Activated T-helper 1 cell treated with Interleukin-2 at 50 U/mL for 16 hours (primary cell): ENCODE measurements around the gene CC2D1A.

Source experiments
- DNase-seq: peaks from one replicate; pipeline ENCODE4 v3.0.0-alpha.2; 2020; ENCODE audit warnings: low read depth

The CC2D1A gene

DNA sequence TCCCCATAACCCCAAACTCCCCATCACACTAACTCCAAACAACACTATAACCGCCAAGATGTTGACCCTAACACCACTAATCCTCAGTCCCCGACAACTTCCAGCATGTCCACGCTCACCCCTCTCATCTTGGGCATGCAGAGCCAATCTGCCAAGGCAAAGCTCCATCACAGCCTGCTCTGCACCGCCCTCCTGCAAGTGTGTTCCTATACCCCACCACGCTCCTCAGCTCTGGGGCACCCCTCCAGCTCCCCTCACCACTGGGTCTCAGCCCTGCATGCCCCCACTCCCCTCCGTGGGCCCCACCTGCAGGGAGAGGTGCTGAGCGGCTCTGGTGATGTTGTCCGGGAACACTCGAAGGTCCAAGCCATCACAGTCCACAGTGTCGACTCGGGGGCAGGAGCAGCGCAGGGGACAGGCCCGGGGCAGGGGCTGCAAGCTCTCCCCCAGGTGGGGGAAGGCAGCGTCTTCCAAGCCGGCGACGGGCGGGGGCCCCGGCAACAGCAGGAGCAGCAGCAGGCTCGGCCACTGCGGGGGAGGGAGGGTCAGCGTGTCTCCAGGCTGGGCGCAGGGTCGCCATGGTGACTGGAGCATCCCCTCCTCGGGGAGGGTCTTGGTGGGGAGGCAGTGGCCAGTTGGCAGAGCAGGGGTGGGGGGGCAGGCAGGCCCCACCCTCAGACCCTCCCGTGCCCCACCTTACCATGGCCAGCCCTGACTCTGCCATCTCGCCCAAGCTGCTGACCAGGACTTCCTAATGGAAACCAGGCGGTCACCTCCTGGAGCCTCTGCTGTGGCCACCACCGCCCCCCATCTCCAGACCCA lies 31.7 kb downstream of the CC2D1A start:
- no peak for DNase-seq

DNA sequence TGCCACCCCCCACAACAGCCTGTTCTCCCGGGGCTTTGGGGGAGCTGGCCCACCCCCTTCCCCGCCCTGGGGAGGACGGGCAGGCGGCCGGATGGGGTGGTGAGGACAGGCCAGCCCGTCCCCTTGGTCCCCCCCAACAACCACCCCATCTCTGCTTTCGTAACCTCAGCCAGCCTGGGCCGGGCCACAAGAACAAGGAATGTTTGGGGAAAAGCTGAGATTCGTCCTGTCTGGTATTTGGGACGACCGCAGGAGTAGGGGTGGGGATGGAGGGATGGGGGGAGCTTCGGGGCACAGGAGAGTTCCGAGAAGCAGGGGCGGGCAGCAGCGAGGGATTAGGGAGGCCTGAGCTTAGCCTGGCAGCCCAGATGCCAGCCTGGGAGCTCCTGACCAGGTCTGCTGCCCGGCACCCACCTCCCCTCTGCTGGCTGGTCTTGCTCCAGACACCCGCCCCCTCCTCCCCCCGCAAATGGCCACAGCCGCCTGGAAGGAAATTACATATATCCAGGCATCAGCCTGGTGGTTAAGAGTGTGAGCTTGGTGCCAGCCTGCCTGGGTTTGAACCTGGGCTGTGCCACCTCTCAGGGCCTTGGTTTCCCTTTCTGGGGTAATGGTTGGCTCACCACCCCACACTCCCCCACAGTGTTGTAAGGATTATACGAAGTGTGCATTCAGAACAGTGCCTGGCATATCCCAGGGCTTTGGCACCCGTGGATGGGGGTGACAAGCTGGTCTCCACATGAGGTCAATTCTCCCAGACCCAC lies 32.5 kb downstream of the CC2D1A start, which contains the start of gene PODNL1:
Gene PODNL1 (minus strand): TSS at position 117 of the 764 bp plus-strand sequence. CDS start 236 bp downstream, outside the sequence.
- DNase-seq = no peak

DNA sequence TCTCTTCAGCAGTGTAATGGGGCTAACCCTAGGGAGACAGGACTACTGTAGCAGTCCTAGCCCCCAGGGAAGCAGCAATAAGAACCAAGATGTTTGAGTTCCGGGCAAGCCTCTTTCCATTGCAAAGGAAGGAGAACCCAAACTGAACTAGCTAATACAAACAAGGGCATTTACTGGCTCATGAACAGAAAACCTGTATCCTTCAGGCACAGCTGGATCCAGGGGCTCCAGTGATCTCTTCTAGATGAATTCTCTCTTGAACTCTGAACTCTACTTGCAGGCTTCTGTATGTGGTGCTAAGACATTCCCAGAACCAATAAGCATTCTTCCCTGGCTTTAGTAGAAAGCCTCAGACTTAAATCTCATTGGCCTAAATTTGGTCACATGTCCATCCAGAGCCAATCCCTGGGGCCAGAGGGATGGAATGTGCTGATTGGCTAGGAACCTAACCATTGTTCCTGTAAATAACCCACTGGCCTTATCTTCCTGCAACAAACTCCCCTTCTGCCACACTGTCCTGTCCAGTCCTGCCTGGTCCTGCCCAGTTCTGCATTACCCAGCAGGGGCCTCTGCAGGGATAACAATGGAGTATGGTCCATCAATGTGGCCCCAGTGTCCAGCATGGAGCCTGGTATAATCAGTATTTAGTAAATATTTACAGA lies 36.2 kb downstream of the CC2D1A start:
- DNase-seq = no peak

DNA sequence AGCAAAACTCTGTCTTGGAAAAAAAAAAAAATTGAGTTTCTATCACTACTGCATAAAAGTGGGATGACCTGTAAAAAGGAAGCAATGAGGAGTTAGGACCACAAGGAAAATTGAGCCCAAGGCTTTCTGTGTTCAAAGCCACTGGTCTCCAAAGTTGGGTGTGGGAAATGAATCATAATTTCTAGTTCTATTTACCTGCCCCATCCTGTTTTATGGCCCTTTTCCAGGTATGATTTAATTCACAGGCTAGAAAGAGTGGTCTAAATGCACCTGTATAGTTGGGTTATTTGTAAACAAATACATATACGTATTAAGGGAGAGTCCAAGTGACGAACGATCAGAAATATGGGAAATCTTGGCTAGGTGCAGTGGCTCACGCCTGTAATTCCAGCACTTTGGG lies 40.4 kb downstream of the CC2D1A start:
- DNase-seq = no peak

DNA sequence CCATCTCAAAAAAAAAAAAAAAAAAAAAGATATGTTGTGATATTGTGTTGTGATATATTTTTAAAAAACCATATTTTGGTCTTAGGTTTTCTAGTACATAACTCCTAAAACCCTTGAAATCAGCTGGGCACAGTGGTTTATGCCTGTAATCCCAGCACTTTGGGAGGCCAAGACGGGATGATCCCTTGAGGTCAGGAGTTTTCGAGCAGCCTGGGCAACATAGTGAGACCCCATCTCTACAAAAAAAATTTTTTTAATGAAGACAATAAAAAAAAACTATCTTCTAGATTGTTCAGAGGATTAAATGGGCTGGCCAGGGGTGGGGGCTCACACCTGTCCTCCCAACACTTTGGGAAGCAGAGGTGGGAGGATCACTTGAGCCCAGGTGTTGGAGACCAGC lies 45.0 kb downstream of the CC2D1A start:
- no peak for DNase-seq

DNA sequence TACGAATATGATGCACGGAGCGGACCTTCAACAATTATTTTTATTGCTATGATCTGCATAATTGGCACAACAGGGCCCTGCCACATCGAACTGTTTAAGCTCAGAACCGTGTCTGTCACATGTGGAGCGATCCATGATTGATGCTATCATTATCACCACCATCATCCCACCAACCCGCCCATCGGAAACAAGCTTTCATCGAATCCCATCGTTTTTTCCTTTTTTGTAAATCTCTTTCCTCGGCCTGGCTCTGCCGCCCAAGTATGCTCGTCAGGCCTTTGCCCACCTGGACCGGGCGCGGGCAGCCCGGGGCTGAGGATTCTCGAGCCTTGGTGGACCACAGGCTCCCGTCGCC lies 45.8 kb downstream of the CC2D1A start:
- no peak for DNase-seq

DNA sequence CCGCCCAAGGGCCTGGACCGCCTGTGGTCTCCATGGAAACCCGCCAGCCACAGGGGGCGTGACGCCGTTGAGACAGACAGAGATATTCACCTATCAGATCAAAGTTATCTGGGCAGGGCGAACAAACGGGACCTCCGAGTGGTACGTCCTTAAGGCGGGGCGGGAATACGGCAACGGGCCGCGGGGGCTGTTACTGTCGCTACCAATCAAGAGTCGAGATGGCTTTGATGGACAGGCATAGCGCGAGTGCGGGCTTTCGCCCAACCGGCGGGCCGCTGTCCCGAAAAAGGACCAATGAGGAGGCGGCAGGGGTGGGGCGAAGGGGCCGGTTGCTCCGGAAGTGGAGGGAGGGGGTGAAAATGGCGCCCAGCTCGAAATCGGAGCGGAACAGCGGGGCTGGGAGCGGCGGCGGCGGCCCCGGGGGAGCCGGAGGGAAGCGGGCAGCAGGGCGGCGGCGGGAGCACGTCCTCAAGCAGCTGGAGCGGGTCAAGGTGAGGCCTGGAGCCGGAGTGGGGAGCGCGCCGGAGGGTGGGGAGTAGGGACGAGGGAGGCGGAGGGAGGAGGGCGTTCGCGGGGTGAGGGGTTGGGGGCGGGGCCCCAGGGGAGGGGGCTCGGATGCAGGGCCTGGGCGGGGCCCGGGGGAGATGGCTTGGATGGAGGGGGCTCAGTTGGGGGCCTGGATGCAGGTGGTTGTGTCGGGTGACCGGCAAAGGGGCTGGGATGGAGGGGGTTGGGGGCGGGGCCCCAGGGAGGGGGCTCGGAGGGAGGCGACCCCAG lies 46.3 kb downstream of the CC2D1A start, which contains the start of gene DCAF15:
Gene DCAF15 (plus strand): TSS at position 356 of the 777 bp plus-strand sequence. CDS start 4 bp downstream, at position 360.
- peak; percentile 97 for DNase-seq

DNA sequence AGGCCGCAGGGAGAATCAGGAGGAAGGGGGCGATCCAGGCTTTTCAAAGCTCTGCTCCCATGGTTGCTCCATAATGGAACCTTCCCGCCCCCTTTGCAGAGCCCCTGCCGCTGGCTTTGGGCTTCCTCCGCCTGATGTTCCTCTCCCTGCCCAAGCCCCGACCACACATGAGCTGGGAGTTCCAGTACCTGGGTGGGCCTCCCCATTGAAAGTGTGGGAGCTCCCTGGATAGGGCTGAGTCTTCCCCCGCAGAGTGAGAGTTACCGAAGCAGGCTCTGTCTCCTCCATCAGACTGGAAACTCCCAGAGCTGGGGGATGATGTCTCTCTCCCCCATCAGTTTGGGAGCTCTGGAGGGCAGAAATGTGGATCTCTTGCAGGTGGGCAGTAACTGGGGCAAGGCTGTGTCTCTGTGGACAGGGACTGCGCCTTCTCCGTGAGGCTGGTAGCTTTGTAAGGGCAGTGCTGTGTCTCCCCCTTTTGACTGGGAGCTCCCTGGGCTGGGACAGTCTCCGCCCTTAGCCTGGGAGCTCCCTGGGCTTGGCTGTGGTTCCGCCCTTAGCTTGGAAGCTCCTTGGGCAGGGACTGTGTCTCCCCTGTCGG lies 47.0 kb downstream of the CC2D1A start:
- DNase-seq = no peak

DNA sequence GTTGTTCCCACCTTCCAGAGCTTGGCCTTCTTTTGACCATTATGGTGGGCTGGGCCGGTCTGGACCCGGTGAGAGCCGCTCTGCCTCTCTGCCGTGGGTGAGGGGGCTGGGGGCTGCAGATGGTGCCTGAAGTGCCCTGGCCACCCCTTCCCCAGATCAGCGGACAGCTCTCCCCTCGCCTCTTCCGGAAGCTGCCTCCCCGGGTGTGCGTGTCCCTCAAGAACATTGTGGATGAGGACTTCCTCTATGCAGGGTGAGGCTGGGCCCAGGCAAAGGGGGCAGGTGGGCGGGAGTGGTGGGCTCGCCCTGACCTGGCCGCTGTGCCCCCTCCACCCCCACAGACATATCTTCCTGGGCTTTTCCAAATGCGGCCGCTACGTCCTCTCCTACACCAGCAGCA lies 48.2 kb downstream of the CC2D1A start:
- no peak for DNase-seq

DNA sequence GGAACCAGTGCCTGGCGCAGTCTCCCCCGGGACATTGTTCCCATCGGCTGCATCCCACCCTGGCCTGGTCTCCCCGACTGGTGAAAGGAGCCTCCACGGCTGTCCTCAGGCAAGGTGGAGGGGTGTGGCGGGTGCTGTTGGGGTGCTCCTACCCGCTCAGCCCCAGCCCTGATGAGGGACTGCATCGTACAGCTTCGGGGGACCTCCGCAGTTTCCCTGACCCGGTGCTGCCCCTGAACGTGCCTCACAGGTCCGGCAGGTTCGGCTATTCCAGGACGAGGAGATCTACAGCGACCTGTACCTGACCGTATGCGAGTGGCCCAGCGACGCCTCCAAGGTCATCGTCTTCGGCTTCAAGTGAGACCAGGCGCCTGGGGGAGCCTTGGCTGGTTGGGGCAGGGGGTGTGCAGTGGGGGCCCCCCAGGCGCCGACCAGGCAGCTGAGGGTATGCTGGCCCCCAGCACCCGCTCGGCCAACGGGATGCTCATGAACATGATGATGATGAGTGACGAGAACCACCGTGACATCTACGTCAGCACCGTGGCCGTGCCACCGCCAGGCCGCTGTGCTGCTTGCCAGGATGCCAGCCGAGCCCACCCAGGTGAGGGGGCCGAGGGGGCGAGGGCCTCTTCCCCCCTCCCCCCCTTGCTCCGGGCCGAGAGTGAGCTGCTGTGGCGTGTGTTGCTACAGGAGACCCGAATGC lies 49.8 kb downstream of the CC2D1A start:
- no peak for DNase-seq

DNA sequence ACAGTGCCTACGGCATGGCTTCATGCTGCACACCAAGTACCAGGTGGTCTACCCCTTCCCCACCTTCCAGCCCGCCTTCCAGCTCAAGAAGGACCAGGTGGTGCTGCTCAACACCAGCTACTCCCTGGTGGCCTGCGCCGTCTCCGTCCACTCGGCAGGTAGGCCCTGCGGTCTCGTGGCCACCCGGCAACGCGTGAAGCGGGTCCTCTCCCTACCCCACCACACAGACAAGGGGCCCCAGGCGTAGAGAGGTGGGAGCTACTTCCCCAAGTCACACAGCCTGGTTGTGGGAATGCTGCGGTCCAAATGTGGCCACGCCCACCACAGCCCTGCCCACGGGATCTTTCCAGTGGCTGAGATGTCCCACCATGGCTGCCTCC lies 50.4 kb downstream of the CC2D1A start:
- no peak for DNase-seq

DNA sequence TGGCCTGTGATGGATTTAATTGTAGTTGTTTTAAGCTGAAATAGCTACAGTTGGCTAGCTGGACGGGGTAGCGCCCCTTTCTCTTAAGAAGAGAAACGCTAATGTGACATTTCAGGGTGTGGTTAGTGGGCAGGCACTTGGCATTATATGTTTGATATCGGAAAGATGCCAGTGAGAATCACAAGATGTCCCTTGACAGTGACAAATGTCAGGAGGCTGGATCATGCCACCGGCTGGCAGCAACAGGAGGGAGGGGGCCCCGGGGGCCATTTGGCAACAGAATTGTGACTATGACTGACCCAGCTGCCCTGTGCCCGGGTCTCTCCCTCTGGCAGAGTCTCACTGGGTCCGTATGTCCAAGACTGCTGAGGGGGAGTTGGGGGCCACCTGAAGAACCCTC lies 51.0 kb downstream of the CC2D1A start:
- no peak for DNase-seq

DNA sequence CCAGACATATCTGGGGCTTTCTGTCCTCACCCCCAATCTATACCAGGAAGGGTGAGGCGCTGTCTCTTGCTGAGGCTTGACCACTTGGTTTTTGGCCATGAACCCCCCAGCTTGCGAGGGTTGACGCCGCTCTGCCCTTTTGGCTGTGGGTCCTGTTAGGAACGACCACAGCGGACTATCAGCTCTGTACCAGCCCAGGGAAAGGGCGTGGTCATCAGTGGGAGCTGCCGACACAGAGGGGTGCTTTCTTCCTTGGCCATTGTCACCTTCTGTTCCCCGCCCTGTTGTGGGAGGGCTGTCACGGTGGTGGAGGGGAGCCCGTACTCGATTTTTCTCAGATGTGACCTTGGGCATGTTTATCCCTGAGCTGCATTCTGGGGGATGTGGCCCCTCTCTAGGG lies 52.0 kb downstream of the CC2D1A start:
- DNase-seq = no peak

DNA sequence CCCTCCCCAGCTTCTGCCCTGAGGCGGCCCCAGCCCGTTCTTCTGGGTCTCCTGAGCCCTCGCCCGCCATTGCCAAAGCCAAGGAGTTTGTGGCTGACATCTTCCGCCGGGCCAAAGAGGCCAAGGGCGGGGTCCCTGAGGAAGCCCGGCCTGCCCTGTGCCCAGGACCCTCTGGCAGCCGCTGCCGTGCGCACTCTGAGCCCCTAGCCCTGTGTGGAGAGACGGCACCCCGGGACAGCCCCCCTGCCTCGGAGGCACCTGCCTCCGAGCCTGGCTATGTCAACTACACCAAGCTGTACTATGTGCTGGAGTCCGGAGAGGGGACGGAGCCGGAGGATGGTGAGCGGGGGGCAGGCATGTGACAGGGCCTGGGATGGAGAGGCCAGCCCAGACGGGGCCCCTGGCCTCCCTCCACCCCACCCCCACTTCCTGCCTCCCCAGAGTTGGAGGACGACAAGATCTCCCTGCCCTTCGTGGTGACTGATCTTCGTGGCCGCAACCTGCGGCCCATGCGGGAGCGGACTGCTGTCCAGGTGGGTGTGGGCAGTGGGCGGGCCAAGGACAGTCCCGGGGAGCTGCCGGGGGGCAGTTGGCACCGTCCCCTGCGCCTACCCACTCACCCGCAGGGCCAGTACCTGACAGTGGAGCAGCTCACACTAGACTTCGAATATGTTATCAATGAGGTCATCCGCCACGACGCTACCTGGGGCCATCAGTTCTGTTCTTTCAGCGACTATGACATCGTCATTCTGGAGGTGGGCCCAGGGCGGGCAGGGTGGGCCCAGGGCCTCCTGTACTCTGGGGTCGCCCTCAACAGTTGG lies 53.4 kb downstream of the CC2D1A start:
- DNase-seq = no peak

DNA sequence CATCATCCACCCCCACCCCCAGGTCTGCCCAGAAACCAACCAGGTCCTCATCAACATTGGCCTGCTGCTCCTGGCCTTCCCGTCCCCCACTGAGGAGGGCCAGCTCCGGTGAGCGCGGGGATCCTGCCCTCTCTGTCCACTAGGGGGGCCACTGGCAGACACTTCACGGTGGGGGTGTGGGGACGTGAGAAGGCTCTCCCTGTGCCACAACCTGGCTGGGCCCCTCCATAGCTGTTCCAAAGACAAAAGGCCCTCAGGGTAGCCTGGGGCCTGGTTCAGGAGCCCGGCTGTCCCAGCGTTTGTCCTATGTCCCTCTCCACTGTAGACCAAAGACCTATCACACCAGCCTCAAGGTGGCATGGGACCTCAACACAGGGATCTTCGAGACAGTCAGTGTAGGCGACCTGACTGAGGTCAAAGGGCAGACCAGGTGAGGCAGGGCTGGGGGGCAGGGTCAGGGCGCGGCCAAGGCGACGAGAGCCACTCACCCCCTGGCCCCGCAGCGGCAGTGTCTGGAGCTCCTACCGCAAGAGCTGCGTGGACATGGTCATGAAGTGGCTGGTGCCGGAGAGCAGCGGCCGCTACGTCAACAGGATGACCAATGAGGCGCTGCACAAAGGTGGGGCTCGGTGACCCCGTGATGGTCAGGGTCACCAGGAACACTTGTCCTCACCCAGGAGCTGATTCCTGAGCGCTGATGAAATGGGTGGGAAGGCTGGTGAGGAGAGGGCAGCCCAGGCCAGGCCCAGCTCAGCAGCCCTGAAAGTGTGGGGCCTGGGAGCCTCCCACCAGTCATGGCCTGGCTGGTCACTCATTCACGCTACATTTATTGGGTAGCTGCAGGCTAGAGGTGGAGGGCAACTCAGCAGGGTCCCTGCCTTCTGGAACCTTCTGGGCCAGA lies 54.2 kb downstream of the CC2D1A start:
- DNase-seq = no peak

DNA sequence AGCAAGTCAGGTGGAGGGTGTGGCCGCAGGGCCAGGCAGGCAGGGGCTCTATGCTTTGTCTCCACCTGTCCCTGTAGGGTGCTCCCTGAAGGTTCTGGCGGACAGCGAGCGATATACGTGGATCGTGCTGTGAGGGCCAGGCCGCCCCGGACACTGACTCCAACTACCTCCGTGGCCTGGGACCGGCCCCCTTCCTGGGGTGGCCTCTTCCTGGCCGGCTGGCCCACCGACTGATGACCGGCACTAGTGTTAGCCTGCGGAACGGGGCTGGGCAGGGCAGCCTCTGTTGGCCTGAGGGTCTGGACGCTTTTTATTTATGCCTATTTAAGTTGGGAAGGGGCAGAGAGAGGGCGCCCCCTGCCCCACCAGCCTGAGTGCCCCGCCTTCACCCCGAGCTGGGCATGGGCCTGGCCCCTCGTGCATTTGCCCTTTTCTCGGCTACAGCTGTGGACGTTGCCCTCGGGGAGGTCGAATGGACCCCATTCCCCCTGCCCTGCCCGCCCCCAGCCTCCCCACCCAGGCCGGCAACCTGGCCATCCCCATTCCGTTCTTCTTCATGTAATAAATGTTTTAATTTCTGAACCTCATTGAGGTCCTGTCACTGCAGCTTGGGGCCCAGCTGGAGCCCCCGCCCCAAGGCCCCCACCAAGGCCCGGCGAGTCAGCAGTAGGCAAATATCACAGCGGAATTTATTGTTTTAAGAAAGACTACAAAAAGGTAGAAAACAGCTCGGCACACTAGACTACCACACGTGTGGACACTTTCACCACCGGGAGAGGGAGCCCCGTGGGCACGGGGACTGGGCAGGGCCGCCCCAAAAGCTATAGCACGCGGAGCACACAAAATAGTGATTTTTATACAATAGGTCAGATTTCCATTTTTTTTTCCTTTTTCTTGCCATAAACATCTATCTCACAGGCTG lies 55.1 kb downstream of the CC2D1A start:
- DNase-seq = no peak

DNA sequence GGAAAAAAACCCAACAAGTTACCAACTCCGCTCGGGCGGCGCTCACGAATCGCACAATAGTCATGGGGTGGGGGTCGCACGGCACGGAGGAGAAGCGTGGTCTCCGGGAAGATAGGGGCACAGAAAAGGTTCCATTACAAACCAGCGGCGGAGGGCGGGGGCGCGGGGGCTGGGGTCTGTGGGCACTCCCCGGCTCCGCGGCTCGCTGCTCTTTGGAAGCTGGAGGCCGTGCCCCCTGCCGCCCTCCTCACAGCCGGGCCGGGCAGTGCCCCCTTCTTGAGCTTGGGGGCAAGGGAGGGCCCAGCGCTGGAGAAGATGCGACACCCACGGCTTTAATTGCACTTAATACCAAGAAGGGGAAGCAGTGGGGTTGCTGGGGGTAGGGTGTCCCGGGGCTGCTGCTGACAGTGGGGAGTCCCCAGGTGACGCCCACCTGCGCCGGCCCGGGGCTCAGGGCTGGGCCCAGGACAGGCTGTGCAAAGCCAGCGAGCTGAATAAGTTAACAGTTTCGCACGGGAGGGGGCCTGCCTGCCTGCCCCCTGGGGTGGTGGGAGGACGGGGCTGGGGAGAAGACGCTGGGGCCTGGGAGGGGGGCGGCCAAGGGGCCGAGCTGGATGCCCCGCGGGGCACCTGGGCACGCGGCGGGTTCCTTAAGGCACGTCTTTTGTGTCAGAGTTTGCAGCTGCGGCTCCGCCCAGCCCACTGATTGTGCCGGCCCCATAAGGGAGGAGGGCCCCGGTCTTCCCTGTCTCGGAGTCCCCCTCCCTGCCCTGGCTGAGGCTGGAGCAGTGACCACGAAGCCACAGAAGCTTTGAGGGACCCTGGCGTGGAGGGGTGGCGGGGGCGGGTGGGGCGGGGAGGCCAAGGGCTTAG lies 56.1 kb downstream of the CC2D1A start:
- no peak for DNase-seq
